Amniotic epithelial cell (primary cell): Measurements from ENCODE around the gene PLB1.

ENCODE experiments used
- DNase-seq: peaks from one replicate; pipeline ENCODE4 v3.0.0-alpha.2; 2010; ENCODE audit warnings: low read depth

The PLB1 gene

GRCh38 chr2:28612131-28612812 lies 116.4 kb downstream of the PLB1 start:
- DNase-seq = no peak

- DNase-seq = no peak
Measured at GRCh38 chr2:28613186-28613585, 117.3 kb downstream of the PLB1 start.

- DNase-seq = peak; percentile 51
Measured at GRCh38 chr2:28613633-28614501, 118.0 kb downstream of the PLB1 start.

GRCh38 chr2:28615706-28616105 lies 119.8 kb downstream of the PLB1 start:
- no peak for DNase-seq

GRCh38 chr2:28616396-28616999 lies 120.6 kb downstream of the PLB1 start:
- peak; percentile 93 for DNase-seq

GRCh38 chr2:28617502-28618184 lies 121.8 kb downstream of the PLB1 start:
- DNase-seq = peak; percentile 62

- no peak for DNase-seq
Measured at GRCh38 chr2:28618221-28619141, 122.6 kb downstream of the PLB1 start.

GRCh38 chr2:28619213-28620196 lies 123.6 kb downstream of the PLB1 start:
- DNase-seq = peak; percentile 34

- DNase-seq = no peak
Measured at GRCh38 chr2:28620291-28620793, 124.5 kb downstream of the PLB1 start.

GRCh38 chr2:28620801-28621171 lies 124.9 kb downstream of the PLB1 start:
- no peak for DNase-seq

GRCh38 chr2:28621172-28622100 lies 125.6 kb downstream of the PLB1 start:
- peak; percentile 97 for DNase-seq

GRCh38 chr2:28622101-28622499 lies 126.2 kb downstream of the PLB1 start:
- DNase-seq = peak; percentile 81

GRCh38 chr2:28623582-28624405 lies 127.9 kb downstream of the PLB1 start:
- DNase-seq = no peak

GRCh38 chr2:28624436-28624792 lies 128.6 kb downstream of the PLB1 start:
- no peak for DNase-seq

- DNase-seq = no peak
Measured at GRCh38 chr2:28624793-28625701, 129.2 kb downstream of the PLB1 start.

GRCh38 chr2:28626376-28626775 lies 130.5 kb downstream of the PLB1 start:
- DNase-seq = no peak

- peak; percentile 94 for DNase-seq
Measured at GRCh38 chr2:28626891-28627421, 131.1 kb downstream of the PLB1 start.
